HEK293T (cell line): Measurements from ENCODE around the gene RNF26.

Experiments
- ARNT ChIP-seq: fragments of 450-650 bp; IDR thresholded peaks from 2 replicates; pipeline ENCODE4 v1.6.1; 2017; ENCODE audit warnings: mild to moderate bottlenecking
- FOXM1 ChIP-seq: fragments of 450-650 bp; IDR thresholded peaks from 2 replicates; pipeline ENCODE4 v1.6.1; 2017; ENCODE audit warnings: mild to moderate bottlenecking, borderline replicate concordance
- PKNOX1 ChIP-seq: fragments of 450-650 bp; IDR thresholded peaks from 2 replicates; pipeline ENCODE4 v1.6.1; 2016

GRCh38 chr11:119300198-119300964 is 33.9 kb upstream of the RNF26 start:
- TF ChIP-seq PKNOX1 (no peak), FOXM1 (no peak), ARNT (no peak)
